ENCODE data around the gene ORC5.
"Not testable (repeated sequence)": the region's sequence is repeated elsewhere in the genome, so short reads cannot be mapped to it uniquely, and the experiment has no call there.

ORC5 gene

GRCh38 chr7:104207731-104208420 lies at the start of gene ORC5:
Gene ORC5 (minus strand): TSS chr7:104208013. CDS start chr7:104207904, 109 bp downstream.
- DNase-seq (ENCODE audit: low read depth): no peak

GRCh38 chr7:104255616-104256015 lies 47.8 kb upstream of the ORC5 start:
- no peak for DNase-seq (ENCODE audit: low read depth)

- DNase-seq (ENCODE audit: low read depth): no peak
Observed at GRCh38 chr7:104255194-104255593, 47.4 kb upstream of the ORC5 start.

GRCh38 chr7:104254696-104255095 lies 46.9 kb upstream of the ORC5 start:
- DNase-seq (ENCODE audit: low read depth): no peak

- no peak for DNase-seq (ENCODE audit: low read depth)
Observed at GRCh38 chr7:104252409-104253134, 44.8 kb upstream of the ORC5 start.

DNA sequence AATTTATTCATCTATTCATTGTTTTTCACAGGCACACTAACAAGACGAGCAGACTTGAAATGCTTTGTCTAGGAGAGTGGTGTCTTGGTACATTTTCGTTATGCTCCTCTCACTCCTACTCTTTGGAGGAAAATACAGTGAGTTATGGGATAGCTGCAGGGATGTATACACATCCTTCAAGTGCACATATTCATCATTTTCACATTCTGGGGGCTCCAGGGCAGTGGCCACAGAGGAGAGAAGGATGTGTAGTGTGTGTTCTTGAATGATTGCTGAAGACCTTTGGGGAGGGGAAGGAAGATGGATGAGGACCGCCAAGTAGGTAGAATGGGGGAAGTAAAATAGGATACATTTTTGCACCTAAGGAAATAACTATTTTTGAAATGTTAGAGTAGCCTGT lies 34.8 kb upstream of the ORC5 start:
- no peak for DNase-seq (ENCODE audit: low read depth)

DNA sequence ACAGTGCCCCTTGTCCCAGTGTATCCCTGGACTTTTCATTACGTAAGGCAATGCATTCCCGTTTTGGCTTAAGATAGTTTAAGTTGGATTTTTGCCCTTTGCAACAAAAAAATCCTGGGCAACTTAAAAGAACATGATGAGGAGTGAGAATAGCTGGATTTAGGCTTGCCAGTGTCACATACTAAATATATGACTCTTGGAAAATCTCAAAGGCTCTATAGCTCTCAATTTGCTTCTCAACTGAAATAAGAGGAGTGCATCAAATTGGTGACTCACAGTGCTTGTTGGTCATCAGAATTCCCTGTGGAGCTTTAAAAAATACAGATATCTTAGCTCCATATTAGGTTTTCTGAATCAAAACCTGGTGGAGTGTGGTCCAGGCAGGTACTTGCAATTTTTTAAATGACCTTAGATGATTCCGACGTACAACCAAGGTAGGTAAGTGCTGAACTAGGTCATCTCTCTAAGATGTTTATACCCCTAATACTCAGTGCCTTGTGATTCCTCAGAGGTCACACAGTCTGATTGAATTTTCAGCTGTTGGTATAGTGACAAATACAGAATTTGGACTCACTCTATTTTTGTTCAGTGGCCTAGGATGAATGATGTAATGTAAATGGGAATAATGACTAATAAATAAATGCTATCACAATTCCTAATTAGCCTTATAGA lies 33.9 kb upstream of the ORC5 start:
- DNase-seq (ENCODE audit: low read depth): no peak

DNA sequence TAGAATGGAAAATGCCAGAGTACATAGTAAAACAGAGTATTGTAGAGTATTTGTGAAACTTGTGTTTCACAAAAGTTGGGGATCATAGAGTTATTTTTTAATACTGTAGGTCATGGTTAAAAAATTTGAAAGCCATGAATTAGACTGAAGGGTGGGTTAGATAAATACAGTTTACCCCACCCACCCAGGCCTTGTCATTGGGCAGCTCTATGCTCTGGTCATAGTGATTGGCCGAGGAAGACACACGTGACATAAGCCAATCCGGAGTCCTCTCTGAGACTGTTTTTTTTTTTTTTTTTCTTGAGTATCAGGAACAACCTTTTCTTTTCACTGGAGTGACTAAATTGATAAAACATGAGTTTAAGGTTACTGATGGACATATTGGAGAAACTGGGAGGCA lies 33.3 kb upstream of the ORC5 start:
- DNase-seq (ENCODE audit: low read depth): no peak

DNA sequence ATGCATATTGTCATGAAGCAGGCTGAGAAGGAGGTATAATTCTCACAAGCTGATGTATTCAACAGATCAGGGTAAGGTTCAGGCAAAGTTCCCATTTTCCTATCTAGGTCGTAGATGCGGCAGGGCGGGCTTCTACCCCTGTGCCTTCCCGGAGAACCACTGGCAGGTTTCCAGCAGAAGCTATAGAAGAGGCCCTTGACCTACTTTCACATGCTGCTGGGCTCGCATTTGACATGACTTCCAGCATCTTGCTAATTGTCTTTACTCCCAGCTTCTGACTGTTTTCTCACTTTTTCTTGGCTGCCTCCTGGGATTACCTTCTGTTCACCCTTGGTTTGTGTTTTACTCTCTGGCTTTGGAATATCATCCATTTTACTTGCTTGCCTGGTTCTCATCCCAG lies 32.6 kb upstream of the ORC5 start:
- no peak for DNase-seq (ENCODE audit: low read depth)

DNA sequence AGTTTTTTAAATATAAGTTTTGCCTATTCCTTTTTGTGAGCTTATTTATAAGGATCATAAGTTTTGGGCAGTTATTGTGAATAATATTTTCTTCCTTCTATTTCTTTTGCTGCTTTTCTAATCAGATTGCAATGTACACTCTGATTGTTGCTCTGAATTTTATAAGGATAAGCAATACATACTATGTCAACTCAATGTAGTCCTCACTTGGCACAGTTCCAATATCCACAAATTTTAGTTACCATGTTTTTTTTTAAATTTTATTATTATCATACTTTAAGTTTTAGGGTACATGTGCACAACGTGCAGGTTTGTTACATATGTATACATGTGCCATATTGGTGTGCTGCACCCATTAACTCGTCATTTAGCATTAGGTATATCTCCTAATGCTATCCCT lies 27.2 kb upstream of the ORC5 start:
- not testable (repeated sequence) for DNase-seq (ENCODE audit: low read depth)

GRCh38 chr7:104231054-104232046 lies 23.5 kb upstream of the ORC5 start:
- DNase-seq (ENCODE audit: low read depth): no peak

DNA sequence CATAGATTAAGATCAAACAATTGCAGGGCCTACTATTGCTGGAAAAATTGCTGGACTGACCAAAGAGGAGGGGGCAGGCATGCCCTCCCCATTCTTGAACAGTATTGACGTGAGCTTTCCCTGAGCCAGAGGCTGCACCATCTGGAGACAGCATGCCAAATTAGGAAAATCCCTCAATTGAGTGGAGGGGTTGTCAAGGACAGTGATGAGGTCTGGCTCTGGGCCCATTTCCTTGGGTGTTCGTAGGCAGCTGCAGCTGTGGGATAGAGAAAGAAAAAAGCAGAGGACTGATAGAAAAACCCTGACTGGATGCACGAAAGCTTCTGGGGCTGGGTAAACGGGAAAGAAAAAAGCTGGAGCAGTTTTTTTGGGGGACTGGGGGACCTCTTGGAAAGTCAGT lies 22.8 kb upstream of the ORC5 start:
- no peak for DNase-seq (ENCODE audit: low read depth)

DNA sequence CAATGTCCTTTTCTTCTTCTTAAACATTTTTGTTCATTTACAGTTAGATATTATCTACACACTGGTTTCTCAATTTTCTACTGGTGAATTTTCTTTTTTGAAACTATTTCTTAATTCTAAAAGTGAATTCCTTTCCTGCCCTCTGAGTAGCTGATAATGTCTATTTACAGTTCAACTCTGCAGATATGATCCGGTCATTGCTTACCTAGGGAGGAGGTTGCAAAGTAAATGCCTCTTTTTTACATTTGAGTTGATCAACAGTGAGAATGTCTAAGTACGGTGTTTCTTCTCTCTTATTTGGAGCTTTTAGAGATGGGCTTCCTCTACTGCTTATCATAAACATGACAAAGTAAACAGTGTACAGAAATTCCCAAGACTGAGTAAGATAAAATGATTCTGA lies 20.6 kb upstream of the ORC5 start:
- DNase-seq (ENCODE audit: low read depth): no peak

DNA sequence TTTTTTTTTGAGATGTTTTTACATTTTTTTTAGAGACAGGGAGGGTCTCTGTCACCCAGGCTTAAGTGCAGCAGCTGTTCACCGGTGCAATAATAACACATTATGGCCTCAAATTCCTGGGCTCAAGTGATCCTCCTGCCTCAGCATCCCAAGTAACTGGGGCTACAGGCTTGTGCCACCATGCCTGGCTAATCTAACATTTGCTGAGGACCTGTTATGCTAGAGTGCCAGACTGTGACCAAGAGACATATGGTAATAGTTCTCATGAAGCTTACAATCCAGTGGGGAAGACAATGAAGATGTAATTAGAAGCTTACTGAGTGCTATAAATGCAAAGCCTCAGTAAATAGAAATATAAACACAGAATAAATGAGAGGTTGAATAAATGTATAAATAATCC lies 17.6 kb upstream of the ORC5 start:
- no peak for DNase-seq (ENCODE audit: low read depth)

DNA sequence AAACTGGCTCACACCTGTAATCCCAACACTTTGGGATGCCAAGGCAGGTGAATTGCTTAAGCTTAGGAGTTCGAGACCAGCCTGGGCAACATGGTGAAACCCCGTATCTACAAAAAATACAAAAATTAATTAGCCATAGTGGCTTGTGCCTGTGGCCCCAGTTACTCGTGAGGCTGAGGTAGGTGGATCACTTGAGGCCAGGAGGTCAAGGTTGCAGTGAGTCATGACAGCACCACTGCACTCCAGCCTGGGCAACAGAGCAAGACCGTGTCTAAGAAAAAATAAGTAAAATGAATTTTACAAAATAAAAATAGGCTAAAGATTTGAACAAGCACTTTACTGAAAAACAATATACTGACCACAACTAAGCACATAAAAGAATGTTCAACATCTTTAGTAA lies 9.8 kb upstream of the ORC5 start:
- DNase-seq (ENCODE audit: low read depth): no peak

GRCh38 chr7:104209063-104209462 lies 1.2 kb upstream of the ORC5 start:
- DNase-seq (ENCODE audit: low read depth): no peak

GRCh38 chr7:104208421-104208780 lies 588 bp upstream of the ORC5 start:
- DNase-seq (ENCODE audit: low read depth): no peak

DNA sequence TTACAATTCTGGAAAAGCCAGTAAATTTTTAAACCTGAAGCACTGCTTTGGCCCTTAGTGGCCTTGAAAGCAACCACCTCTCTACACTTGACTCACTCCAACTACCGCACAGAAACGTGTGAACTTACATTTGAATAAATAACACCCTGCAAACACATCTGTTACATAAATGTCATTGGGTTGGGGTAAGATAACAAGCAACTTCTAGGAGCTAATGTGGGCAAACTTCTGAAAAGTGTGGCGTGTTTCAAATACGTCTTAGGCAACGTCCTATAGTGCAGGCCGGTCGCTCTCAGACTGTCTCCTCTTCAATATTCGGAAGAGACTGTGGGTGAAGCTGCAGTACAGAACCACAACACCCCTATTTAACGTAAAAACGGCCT lies 474 bp downstream of the ORC5 start:
- no peak for DNase-seq (ENCODE audit: low read depth)

DNA sequence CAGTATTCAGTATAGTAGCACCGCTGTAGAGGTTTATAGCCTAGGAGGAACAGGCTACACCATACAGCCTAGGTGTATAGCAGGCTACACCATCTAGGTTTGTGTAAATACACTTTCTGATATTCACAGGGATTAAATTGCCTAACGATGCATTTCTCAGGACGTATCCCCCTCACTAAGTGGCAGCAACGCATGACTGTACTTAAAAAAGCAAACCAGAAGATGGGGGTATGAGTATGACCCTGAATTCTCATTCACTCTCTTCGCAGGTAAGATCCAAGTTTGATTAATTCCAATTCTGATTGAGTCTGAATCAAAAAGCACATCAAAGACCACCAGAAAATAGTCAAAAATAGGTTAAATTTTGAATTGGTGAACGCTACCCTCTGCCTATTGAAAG lies 972 bp downstream of the ORC5 start:
- DNase-seq (ENCODE audit: low read depth): no peak

GRCh38 chr7:104198673-104199278 lies 9.0 kb downstream of the ORC5 start:
- DNase-seq (ENCODE audit: low read depth): no peak

GRCh38 chr7:104196161-104196560 lies 11.7 kb downstream of the ORC5 start:
- DNase-seq (ENCODE audit: low read depth): no peak

GRCh38 chr7:104192434-104192833 lies 15.4 kb downstream of the ORC5 start:
- DNase-seq (ENCODE audit: low read depth): no peak
